Measurements from ENCODE around the gene PTPRU. TPM values are rescaled to one million over a fixed set of nuclear protein-coding genes. Genes with fewer than 3 reads are reported as not detected.

Gene PTPRU
- total RNA-seq, 1 donor from 2014 or later = 0.24 TPM

DNA sequence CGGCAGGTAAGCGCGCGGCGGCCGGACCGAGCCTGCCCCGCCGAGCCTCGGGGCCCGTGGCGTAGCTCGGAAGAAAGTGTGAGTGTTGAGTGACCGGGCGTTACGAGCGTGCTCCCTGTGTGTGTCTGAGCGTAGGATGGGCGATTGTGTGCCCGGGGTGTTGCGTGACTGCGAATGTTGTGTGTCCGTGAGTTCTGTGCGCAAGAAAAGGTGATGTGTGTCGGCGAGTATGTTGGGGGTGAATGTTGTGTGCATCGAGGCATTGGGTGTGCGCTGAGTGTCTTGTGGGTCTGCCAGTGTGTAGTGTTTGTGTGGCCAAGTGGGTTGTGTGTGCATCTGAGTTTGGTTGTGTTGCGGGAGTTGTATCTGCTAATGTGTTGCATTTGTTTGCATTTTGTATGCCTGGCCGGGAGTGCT, 398 bp downstream of the PTPRU start:
- peaks cover 18% of the 10 kb centered on the region for H3K4me1 Mint-ChIP-seq
- H3K27ac Mint-ChIP-seq = no peak overlapping the region
- H3K27me3 Mint-ChIP-seq = peaks cover 44% of the 10 kb centered on the region
- no peak for DNase-seq
- TF ChIP-seq, protein P1, sequence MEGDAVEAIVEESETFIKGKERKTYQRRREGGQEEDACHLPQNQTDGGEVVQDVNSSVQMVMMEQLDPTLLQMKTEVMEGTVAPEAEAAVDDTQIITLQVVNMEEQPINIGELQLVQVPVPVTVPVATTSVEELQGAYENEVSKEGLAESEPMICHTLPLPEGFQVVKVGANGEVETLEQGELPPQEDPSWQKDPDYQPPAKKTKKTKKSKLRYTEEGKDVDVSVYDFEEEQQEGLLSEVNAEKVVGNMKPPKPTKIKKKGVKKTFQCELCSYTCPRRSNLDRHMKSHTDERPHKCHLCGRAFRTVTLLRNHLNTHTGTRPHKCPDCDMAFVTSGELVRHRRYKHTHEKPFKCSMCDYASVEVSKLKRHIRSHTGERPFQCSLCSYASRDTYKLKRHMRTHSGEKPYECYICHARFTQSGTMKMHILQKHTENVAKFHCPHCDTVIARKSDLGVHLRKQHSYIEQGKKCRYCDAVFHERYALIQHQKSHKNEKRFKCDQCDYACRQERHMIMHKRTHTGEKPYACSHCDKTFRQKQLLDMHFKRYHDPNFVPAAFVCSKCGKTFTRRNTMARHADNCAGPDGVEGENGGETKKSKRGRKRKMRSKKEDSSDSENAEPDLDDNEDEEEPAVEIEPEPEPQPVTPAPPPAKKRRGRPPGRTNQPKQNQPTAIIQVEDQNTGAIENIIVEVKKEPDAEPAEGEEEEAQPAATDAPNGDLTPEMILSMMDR (IDR thresholded peaks at IDR 0.05) = no peak
- intact Hi-C loops (cut with micrococcal nuclease) = loop anchor here (1.0 to 10.0 kb wide), 6 partner anchors 998 to 1678 kb away; no protein-coding TSS in a partner anchor
- H3K9me3 Mint-ChIP-seq = no peaks in the 10 kb centered on the region
- no peak for ATAC-seq (ENCODE audit: low read depth)
- ChIA-PET CTCF (interaction anchor here (0.6 to 1.1 kb wide), 6 partner anchors 1144 to 1693 kb away, joined by 3 to 20 read pairs (median 4); no protein-coding TSS in a partner anchor), POLR2A (interaction anchor here (0.5 to 0.6 kb wide), 2 partner anchors 599 to 1572 kb away, joined by 3 read pairs; no protein-coding TSS in a partner anchor)
- H3K36me3 Mint-ChIP-seq (ENCODE audit: low read depth) = no peaks in the 10 kb centered on the region
- H3K4me3 Mint-ChIP-seq = peak overlapping the region; percentile 84

DNA sequence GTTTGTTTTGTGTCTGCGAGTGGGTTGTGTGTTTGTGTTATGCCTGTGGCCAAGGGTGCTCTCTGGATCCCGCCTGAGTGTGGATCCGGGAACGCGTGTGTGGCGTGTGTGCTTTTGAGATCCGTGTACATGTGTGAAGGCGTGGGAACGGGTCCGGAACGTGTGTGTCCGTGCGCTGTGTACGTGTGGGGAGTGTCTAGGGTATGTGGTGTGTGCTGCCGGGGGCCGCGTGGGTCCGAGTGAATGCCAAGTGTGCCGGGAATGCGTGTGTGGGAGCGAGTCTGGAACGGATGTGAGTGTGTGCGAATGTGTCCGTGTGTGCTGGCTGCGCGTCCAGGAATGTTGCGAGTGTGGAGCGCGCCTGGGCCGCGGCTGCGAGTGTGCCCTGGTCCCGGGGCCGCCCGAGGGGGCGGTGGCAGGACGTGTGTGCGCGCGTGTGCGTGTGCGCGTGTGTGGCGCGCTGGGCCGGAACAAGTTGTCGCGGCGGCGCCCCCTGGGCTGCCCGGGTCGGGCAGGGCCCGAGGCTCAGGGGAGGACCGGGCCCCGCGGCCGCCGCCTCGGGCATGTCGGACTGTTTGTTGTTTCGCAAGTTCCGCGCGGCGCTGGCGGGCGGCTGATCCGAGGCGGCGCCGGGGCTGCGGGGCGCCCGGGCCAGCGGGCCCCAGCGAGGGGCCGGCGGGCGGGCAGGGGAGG, 953 bp downstream of the PTPRU start:
- peak; percentile 8 for ATAC-seq (ENCODE audit: low read depth)
- intact Hi-C loops (cut with micrococcal nuclease) = loop anchor here (10.0 kb wide), 4 partner anchors 998 to 1678 kb away; no protein-coding TSS in a partner anchor
- ChIA-PET CTCF (interaction anchor here (0.6 to 1.1 kb wide), 6 partner anchors 1143 to 1692 kb away, joined by 3 to 20 read pairs (median 4); no protein-coding TSS in a partner anchor), POLR2A (no interaction called here)
- no peaks in the 10 kb centered on the region for H3K9me3 Mint-ChIP-seq
- no peaks in the 10 kb centered on the region for H3K36me3 Mint-ChIP-seq (ENCODE audit: low read depth)
- peak overlapping the region; percentile 84 for H3K4me3 Mint-ChIP-seq
- H3K4me1 Mint-ChIP-seq = peaks cover 18% of the 10 kb centered on the region
- H3K27ac Mint-ChIP-seq = peak overlapping the region; percentile 22
- peaks cover 46% of the 10 kb centered on the region for H3K27me3 Mint-ChIP-seq
- peak; percentile 31 for DNase-seq
- TF ChIP-seq, protein P1 (IDR thresholded peaks at IDR 0.05) = no peak

DNA sequence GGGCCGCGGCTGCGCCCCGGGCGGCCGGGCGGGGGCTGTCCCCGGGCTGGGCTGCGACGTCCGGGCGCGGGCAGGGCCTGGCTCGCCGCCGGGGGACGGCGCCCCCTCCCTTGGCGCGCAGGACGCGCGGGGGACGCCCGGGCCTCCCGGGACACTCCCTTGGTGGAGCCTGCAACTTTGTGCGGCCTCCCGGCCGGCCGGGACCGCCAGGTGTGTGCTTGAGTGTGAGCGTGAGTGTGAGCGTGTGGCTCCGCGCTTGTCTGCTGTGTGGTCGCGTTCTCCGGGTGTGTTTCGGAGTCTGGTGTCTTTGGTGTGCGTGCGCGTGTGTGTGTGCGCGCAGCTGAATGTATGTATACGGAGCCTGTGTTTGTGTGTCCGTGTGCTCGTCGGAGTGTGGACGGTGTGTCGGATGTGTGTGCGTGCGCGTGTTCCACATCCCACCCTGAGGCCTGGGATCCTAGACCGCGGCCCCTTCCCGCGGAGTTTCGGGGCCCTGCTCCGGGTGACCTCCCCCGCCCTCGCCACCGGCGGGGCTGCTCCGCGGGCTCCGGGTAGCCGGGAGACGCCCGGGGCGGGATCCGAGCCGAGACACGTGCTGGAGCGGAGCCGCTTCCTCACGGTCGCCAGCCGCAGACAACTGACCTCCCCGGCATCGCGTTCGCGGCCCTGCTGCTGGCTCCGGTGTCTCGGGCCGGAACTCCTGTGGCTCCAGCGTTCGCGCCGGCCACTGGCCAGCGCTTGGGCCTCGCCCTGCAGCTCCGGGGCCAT, 1.7 kb downstream of the PTPRU start:
- Mint-ChIP-seq H3K4me3 (peak overlapping the region; percentile 79), H3K27me3 (peaks cover 46% of the 10 kb centered on the region), H3K9me3 (no peaks in the 10 kb centered on the region), H3K36me3 (ENCODE audit: low read depth) (no peaks in the 10 kb centered on the region), H3K27ac (no peak overlapping the region), H3K4me1 (peaks cover 18% of the 10 kb centered on the region)
- ChIA-PET POLR2A (no interaction called here), CTCF (interaction anchor here (1.4 kb wide), 1 partner anchor 1470 kb away, joined by 3 read pairs; no protein-coding TSS in a partner anchor)
- TF ChIP-seq, protein P1 (IDR thresholded peaks at IDR 0.05) = no peak
- intact Hi-C loops (cut with micrococcal nuclease) = loop anchor here (10.0 kb wide), 4 partner anchors 997 to 1677 kb away; no protein-coding TSS in a partner anchor
- peak; percentile 25 for DNase-seq
- no peak for ATAC-seq (ENCODE audit: low read depth)

DNA sequence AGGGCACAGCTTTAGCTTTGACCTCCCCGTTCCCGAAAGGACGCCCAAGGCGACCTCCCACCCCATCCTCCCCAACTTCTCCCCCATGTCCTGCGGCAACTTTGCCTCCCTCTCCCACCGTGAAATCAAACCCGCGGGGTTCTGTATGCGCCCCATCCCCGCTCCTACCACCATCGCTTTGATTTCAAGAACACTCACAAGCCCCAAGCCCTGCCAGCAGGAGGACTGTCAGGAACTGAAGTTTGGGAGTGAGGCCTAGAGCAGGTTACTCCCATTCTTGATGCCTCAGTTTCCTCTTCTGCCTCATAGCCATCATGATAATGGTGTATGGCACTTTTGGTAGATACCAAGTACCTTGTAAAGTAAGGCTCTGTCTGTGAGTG, 2.3 kb downstream of the PTPRU start:
- Mint-ChIP-seq H3K27ac (peak overlapping the region; percentile 22), H3K36me3 (ENCODE audit: low read depth) (no peaks in the 10 kb centered on the region), H3K27me3 (peaks cover 46% of the 10 kb centered on the region), H3K4me1 (peaks cover 18% of the 10 kb centered on the region), H3K4me3 (peak overlapping the region; percentile 79), H3K9me3 (no peaks in the 10 kb centered on the region)
- ChIA-PET POLR2A (no interaction called here), CTCF (interaction anchor here (1.4 kb wide), 1 partner anchor 1469 kb away, joined by 3 read pairs; no protein-coding TSS in a partner anchor)
- TF ChIP-seq, protein P1 (IDR thresholded peaks at IDR 0.05) = no peak
- intact Hi-C loops (cut with micrococcal nuclease) = loop anchor here (10.0 kb wide), 4 partner anchors 996 to 1676 kb away; no protein-coding TSS in a partner anchor
- DNase-seq (no peak), ATAC-seq (ENCODE audit: low read depth) (no peak)

Measured in activated B cell treated with CpG ODN at 0.5 μM for 24 hours (primary cell).